HepG2 (cell line): ENCODE measurements around the gene SUSD6. TPM values are rescaled to one million over a fixed set of nuclear protein-coding genes. Genes with fewer than 3 reads are reported as not detected.

Experiments
- ATAD3A ChIP-seq: sonication (generic); formaldehyde crosslinking; IDR thresholded peaks from 2 replicates; pipeline ENCODE4 v1.4.0; 2020; ENCODE audit warnings: missing genetic modification reagents
- CAMTA2 ChIP-seq: sonication (generic); formaldehyde crosslinking; IDR thresholded peaks from 2 replicates; pipeline ENCODE4 v1.4.0; 2020; ENCODE audit warnings: mild to moderate bottlenecking, missing genetic modification reagents, borderline replicate concordance
- EHMT2 ChIP-seq: fragments of 200-600 bp; sonication (generic); IDR thresholded peaks from 2 replicates; pipeline ENCODE4 v1.7.0; 2017; ENCODE audit warnings: antibody characterized with exemption, low read depth, low read length, borderline replicate concordance
- HCFC1 ChIP-seq: fragments of 150-350 bp; IDR thresholded peaks from 2 replicates; pipeline ENCODE4 v1.6.1; 2014; ENCODE audit warnings: low read depth, low read length
- HHEX ChIP-seq: IDR thresholded peaks from 2 replicates; pipeline ENCODE4 v1.6.1; 2016; ENCODE audit warnings: control low read depth
- HMG20A ChIP-seq: IDR thresholded peaks from 2 replicates; pipeline ENCODE4 v1.6.1; 2016; ENCODE audit warnings: borderline replicate concordance
- ISL2 ChIP-seq: sonication (generic); formaldehyde crosslinking; IDR thresholded peaks from 2 replicates; pipeline ENCODE4 v1.5.0; 2020; ENCODE audit warnings: missing genetic modification reagents
- MLLT10 ChIP-seq: sonication (generic); formaldehyde crosslinking; IDR thresholded peaks from 2 replicates; pipeline ENCODE4 v1.4.0; 2020; ENCODE audit warnings: missing genetic modification reagents
- NFIC ChIP-seq: IDR thresholded peaks from 2 replicates; pipeline ENCODE4 v1.6.1; 2012; ENCODE audit warnings: mild to moderate bottlenecking, low read length, inconsistent platforms
- PAF1 ChIP-seq: IDR thresholded peaks from 2 replicates; pipeline ENCODE4 v1.6.1; 2016; ENCODE audit warnings: missing genetic modification reagents, missing compliant biosample characterization
- RAD51 ChIP-seq: fragments of 450-650 bp; IDR thresholded peaks from 2 replicates; pipeline ENCODE4 v1.6.1; 2016; ENCODE audit warnings: borderline replicate concordance
- REPIN1 ChIP-seq: sonication (generic); formaldehyde crosslinking; IDR thresholded peaks from 2 replicates; pipeline ENCODE4 v1.8.0; 2022; ENCODE audit warnings: missing genetic modification reagents, low read depth, mild to moderate bottlenecking, borderline replicate concordance
- SP2 ChIP-seq: sonication (generic); formaldehyde crosslinking; IDR thresholded peaks from 2 replicates; pipeline ENCODE4 v1.5.1; 2020; ENCODE audit warnings: mild to moderate bottlenecking, missing genetic modification reagents
- TEAD3 ChIP-seq: optimal IDR thresholded peaks from 2 replicates; pipeline ENCODE3; 2016; ENCODE audit warnings: borderline replicate concordance
- TOPORS ChIP-seq: sonication (generic); formaldehyde crosslinking; IDR thresholded peaks from 2 replicates; pipeline ENCODE4 v1.8.0; 2023; ENCODE audit warnings: mild to moderate bottlenecking, missing genetic modification reagents
- ZFP37 ChIP-seq: sonication (generic); formaldehyde crosslinking; IDR thresholded peaks from 2 replicates; pipeline ENCODE4 v1.4.0; 2020; ENCODE audit warnings: missing genetic modification reagents, borderline replicate concordance
- ZKSCAN5 ChIP-seq: sonication (generic); formaldehyde crosslinking; IDR thresholded peaks from 2 replicates; pipeline ENCODE4 v1.5.1; 2020; ENCODE audit warnings: mild to moderate bottlenecking, missing genetic modification reagents
- ZNF230 ChIP-seq: sonication (generic); formaldehyde crosslinking; IDR thresholded peaks from 2 replicates; pipeline ENCODE4 v1.4.0; 2020; ENCODE audit warnings: mild to moderate bottlenecking, missing genetic modification reagents
- ZNF251 ChIP-seq: sonication (generic); formaldehyde crosslinking; IDR thresholded peaks from 2 replicates; pipeline ENCODE4 v1.9.0; 2021; ENCODE audit warnings: mild to moderate bottlenecking, missing genetic modification reagents
- ZNF282 ChIP-seq: fragments of 450-650 bp; IDR thresholded peaks from 2 replicates; pipeline ENCODE4 v1.6.1; 2018; ENCODE audit not compliant: partially characterized antibody
- ZNF556 ChIP-seq: sonication (generic); formaldehyde crosslinking; IDR thresholded peaks from 2 replicates; pipeline ENCODE4 v1.4.0; 2020; ENCODE audit warnings: mild to moderate bottlenecking, missing genetic modification reagents, borderline replicate concordance
- ZSCAN20 ChIP-seq: sonication (generic); formaldehyde crosslinking; IDR thresholded peaks from 2 replicates; pipeline ENCODE4 v1.4.0; 2020; ENCODE audit warnings: missing genetic modification reagents, mild to moderate bottlenecking, borderline replicate concordance
- polyA plus RNA-seq, 8 experiments: library from polyadenylated mRNA; depleted of rRNA in 3 of 8; stranded (reverse) in 7 of 8; unstranded in 1 of 8; fragments of >200 nt; fragmentation: Illumina TruSeq in 4 of 8; extraction: Trizol in 4 of 8; gene quantifications; 2 replicates each; pipeline versions ENCODE4 v1.2.1 to v1.2.3, GENCODE V29; 2011 to 2016; ENCODE audit warnings: low read depth in 4 of 8, missing spikeins in 1 of 8, mixed read lengths in 1 of 8; ENCODE audit not compliant: insufficient read depth in 1 of 8
- total RNA-seq, 5 experiments: library from RNA; depleted of rRNA; stranded (reverse); fragments of >200 nt; fragmentation: Illumina TruSeq; extraction: Trizol; gene quantifications; 2 replicates each; pipeline ENCODE4 v1.2.3, GENCODE V29; 2016; ENCODE audit warnings: low read depth in 1 of 5
- TF ChIP-seq, protein P1 (sequence below): sonication (generic); formaldehyde crosslinking; IDR thresholded peaks from 2 replicates; pipeline ENCODE4 v1.8.1; 2023; ENCODE audit warnings: mild to moderate bottlenecking, missing genetic modification reagents
- TF ChIP-seq, protein P2 (sequence below): sonication (generic); formaldehyde crosslinking; conservative IDR thresholded peaks from 2 replicates; pipeline ENCODE4 v1.4.0; 2020; ENCODE audit warnings: missing genetic modification reagents
- TF ChIP-seq, protein P3 (sequence below): IDR thresholded peaks from 2 replicates; pipeline ENCODE4 v1.6.1; 2012; ENCODE audit warnings: low read depth, low read length, improper control_type of control experiment
- TF ChIP-seq, protein P4 (sequence below): sonication (generic); formaldehyde crosslinking; IDR thresholded peaks from 2 replicates; pipeline ENCODE4 v1.4.0; 2020; ENCODE audit warnings: missing genetic modification reagents

SUSD6 gene
- total and polyA plus RNA-seq, 2 of the 13 experiments (the other 11 are each of a cell fraction or from before 2014, with no cell fraction given), result 7.2 to 7.4 TPM

DNA sequence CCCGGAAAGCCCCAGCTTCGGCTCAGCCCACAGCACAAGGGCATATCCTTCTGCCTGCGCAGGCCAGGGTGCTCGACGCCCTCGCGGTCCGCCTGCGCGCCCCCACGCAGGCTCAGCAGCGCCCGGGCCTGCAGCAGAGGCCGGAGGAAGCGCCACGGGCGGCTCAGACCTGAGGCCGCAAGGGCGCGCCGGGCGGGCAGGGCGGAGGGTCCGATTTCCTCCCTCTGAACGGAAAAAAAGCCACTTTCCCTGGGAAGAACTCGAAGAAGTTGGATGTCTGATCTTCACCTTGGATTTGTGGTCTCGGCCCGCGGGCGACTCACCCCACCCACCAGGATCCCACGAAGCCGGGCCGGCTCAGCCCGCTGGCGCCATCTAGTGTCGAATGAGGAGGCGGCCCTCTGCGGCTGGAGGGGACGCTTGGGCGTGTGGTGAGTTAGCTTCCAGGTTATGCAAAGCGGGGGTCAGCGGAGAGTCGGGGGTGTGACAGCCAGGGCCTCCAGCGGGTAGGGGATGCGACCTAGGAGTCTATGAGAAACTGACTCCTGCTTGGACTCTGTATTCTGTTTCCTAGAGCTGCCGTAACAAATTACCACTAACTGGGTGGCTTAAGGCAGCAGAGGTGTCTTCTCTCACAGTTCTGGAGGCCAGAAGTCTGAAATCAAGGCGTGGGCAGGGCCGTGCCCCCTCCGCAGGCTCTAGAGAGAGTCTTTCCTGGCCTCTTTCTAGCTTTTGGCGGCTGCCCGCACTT is 115.5 kb downstream of the SUSD6 start (continued):
- TF ChIP-seq TEAD3 (CRISPR knock-in tag) (no peak), HCFC1 (no peak), SP2 (no peak), ZKSCAN5 (no peak), REPIN1 (CRISPR knock-in tag) (peak; percentile 69; the same call in 1 of the 2 replicates), EHMT2 (no peak), NFIC (no peak), RAD51 (no peak), TOPORS (CRISPR knock-in tag) (peak; percentile 50; the same call in 1 of the 2 replicates), ZNF556 (CRISPR knock-in tag) (no peak), CAMTA2 (CRISPR knock-in tag) (no peak), HMG20A (no peak), ZNF251 (CRISPR knock-in tag) (no peak), ISL2 (CRISPR knock-in tag) (no peak), ZNF230 (CRISPR knock-in tag) (no peak), ZSCAN20 (CRISPR knock-in tag) (no peak), MLLT10 (CRISPR knock-in tag) (no peak), ZFP37 (CRISPR knock-in tag) (no peak), ZNF282 (no peak), HHEX (no peak), PAF1 (no peak), ATAD3A (no peak)
- TF ChIP-seq, protein P1, sequence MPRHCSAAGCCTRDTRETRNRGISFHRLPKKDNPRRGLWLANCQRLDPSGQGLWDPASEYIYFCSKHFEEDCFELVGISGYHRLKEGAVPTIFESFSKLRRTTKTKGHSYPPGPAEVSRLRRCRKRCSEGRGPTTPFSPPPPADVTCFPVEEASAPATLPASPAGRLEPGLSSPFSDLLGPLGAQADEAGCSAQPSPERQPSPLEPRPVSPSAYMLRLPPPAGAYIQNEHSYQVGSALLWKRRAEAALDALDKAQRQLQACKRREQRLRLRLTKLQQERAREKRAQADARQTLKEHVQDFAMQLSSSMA, result no peak
- TF ChIP-seq, protein P2, sequence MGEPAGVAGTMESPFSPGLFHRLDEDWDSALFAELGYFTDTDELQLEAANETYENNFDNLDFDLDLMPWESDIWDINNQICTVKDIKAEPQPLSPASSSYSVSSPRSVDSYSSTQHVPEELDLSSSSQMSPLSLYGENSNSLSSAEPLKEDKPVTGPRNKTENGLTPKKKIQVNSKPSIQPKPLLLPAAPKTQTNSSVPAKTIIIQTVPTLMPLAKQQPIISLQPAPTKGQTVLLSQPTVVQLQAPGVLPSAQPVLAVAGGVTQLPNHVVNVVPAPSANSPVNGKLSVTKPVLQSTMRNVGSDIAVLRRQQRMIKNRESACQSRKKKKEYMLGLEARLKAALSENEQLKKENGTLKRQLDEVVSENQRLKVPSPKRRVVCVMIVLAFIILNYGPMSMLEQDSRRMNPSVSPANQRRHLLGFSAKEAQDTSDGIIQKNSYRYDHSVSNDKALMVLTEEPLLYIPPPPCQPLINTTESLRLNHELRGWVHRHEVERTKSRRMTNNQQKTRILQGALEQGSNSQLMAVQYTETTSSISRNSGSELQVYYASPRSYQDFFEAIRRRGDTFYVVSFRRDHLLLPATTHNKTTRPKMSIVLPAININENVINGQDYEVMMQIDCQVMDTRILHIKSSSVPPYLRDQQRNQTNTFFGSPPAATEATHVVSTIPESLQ (CRISPR knock-in tag), result no peak
- TF ChIP-seq, protein P3, sequence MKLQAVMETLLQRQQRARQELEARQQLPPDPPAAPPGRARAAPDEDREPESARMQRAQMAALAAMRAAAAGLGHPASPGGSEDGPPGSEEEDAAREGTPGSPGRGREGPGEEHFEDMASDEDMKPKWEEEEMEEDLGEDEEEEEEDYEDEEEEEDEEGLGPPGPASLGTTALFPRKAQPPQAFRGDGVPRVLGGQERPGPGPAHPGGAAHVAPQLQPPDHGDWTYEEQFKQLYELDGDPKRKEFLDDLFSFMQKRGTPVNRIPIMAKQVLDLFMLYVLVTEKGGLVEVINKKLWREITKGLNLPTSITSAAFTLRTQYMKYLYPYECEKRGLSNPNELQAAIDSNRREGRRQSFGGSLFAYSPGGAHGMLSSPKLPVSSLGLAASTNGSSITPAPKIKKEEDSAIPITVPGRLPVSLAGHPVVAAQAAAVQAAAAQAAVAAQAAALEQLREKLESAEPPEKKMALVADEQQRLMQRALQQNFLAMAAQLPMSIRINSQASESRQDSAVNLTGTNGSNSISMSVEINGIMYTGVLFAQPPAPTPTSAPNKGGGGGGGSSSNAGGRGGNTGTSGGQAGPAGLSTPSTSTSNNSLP, result no peak
- TF ChIP-seq, protein P4, sequence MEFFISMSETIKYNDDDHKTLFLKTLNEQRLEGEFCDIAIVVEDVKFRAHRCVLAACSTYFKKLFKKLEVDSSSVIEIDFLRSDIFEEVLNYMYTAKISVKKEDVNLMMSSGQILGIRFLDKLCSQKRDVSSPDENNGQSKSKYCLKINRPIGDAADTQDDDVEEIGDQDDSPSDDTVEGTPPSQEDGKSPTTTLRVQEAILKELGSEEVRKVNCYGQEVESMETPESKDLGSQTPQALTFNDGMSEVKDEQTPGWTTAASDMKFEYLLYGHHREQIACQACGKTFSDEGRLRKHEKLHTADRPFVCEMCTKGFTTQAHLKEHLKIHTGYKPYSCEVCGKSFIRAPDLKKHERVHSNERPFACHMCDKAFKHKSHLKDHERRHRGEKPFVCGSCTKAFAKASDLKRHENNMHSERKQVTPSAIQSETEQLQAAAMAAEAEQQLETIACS (CRISPR knock-in tag), result no peak
